Lower leg skin (tissue), 3 donors: ENCODE results near the gene RIOK1.
"Not testable (repeated sequence)": the region's sequence is repeated elsewhere in the genome, so short reads cannot be mapped to it uniquely, and the experiment has no call there.

Experiments used
- CTCF ChIP-seq, 3 donors: fragments of 450-650 bp; IDR thresholded peaks; one replicate each; pipeline ENCODE4 v1.5.1; 2016; ENCODE audit warnings: antibody characterized with exemption in 3 of 3, mild to moderate bottlenecking in 3 of 3, moderate library complexity in 2 of 3
- POLR2A ChIP-seq, 2 donors: fragments of 450-650 bp; IDR thresholded peaks; one replicate each; pipeline ENCODE4 v1.6.1; 2016 to 2017; ENCODE audit warnings: antibody characterized with exemption in 2 of 2, mild to moderate bottlenecking in 1 of 2, moderate library complexity in 1 of 2

DNA sequence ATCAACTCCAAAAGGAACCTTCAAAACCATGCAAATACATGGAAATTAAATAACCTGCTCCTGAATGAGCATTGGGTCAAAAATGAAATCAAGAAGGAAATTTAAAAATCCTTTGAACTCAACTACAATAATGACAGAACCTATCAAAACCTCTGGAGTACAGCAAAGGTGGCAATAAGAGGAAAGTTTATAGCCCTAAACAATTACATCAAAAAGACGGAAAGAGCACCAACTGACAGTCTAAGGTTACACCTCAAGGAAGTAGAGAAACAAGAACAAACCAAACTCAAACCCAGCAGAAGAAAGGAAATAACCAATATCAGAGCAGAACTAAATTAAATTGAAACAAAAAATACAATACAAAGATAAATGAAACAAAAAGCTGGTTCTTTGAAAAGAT, 39.0 kb upstream of the RIOK1 start:
- not testable (repeated sequence) for TF ChIP-seq CTCF, POLR2A (IDR thresholded peaks at IDR 0.05)
